ENCODE measurements around the gene VANGL2. TPM values are rescaled to one million over a fixed set of nuclear protein-coding genes. Genes with fewer than 3 reads are reported as not detected.
"Not testable (repeated sequence)": the region's sequence is repeated elsewhere in the genome, so short reads cannot be mapped to it uniquely, and the experiment has no call there.

Gene VANGL2
- total RNA-seq, 4 donors from 2014 or later, result 0.20 to 3.7 (median 2.7) TPM

GRCh38 chr1:160377585-160378206 lies 22.7 kb upstream of the VANGL2 start:
- intact Hi-C loops (cut with DNase I; ENCODE audit: low total_unique reads) (no loop called here), in situ Hi-C loops (cut with MboI; ENCODE audit: low pct_ligation_motif_present in 1 of 4, low pct_unique_long_range_greater_than_20kb in 1 of 4, low sequenced_read_pairs in 3 of 4) (no loop called here)
- TF ChIP-seq EP300 (IDR thresholded peaks at IDR 0.05; ENCODE audit: low read depth), result no peak
- Histone ChIP-seq H3K9me3 (no peaks in the 10 kb centered on the region), H3K27ac (no peak overlapping the region), H3K36me3 (no peaks in the 10 kb centered on the region), H3K27me3 (no peaks in the 10 kb centered on the region), H3K4me1 (peaks cover 0 to 8% (median 5%) of the 10 kb centered on the region in 4 donors), H3K4me3 (no peak overlapping the region)
- no peak for DNase-seq
- WGBS, 2 donors (ENCODE audit: low coverage in 1 of 2), result 67 to 68% methylated on average over 2 to 7 of the region's 7 CpGs

DNA sequence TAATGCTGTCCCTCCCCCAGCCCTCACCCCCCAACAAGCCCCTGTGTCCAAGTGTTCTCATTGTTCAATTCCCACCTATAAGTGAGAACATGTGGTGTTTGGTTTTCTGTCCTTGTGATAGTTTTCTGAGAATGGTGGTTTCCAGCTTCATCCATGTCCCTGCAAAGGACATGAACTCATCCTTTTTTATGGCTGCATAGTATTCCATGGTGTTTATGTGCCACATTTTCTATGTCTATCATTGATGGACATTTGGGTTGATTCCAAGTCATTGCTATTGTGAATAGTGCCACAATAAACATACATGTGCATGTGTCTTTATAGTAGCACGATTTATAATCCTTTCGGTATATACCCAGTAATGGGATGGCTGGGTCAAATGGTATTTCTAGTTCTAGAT lies 15.6 kb upstream of the VANGL2 start:
- H3K4me1 ChIP-seq; H3K9me3 ChIP-seq; DNase-seq; H3K4me3 ChIP-seq; H3K27me3 ChIP-seq; H3K36me3 ChIP-seq; intact Hi-C loops (cut with DNase I; ENCODE audit: low total_unique reads); in situ Hi-C loops (cut with MboI; ENCODE audit: low pct_ligation_motif_present in 1 of 4, low pct_unique_long_range_greater_than_20kb in 1 of 4, low sequenced_read_pairs in 3 of 4); H3K27ac ChIP-seq: not testable (repeated sequence)
- WGBS, 2 donors (ENCODE audit: low coverage in 1 of 2), result 93 to 100% methylated on average over 1 to 2 of the region's 2 CpGs

DNA sequence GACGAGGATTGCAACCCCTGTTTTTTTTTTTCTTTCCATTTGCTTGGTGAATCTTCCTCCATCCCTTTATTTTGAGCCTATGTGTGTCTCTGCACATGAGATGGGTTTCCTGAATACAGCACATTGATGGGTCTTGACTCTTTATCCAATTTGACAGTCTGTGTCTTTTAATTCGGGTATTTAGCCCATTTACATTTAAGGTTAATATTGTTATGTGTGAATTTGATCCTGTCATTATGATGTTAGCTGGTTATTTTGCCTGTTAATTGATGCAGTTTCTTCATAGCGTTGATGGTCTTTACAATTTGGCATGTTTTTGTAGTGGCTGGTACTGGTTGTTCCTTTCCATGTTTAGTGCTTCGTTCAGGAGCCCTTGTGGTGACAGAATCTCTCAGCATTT lies 12.0 kb upstream of the VANGL2 start:
- H3K27me3 ChIP-seq; in situ Hi-C loops (cut with MboI; ENCODE audit: low pct_ligation_motif_present in 1 of 4, low pct_unique_long_range_greater_than_20kb in 1 of 4, low sequenced_read_pairs in 3 of 4); H3K27ac ChIP-seq; H3K4me3 ChIP-seq; H3K36me3 ChIP-seq; DNase-seq; H3K4me1 ChIP-seq; intact Hi-C loops (cut with DNase I; ENCODE audit: low total_unique reads); H3K9me3 ChIP-seq: not testable (repeated sequence)
- WGBS, 2 donors (ENCODE audit: low coverage in 1 of 2), result 75 to 77% methylated on average over 4 of the region's 4 CpGs

DNA sequence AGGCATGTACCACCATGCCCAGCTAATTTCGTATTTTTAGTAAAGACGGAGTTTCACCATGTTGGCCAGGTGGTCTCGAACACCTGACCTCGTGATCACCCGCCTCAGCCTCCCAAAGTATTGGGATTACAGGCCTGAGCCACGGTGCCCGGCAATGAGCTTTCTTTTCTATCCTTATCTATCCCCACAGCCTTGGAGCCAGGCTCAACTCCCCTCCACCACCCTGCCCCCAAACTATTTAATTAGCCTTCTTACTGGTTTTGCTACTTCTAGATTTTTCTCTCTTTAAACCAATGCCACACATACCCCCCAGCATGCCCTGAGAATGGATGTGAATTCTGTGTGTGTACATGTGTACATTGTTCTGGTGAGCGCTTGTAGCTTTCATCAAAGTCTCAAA lies 5.7 kb upstream of the VANGL2 start:
- TF ChIP-seq EP300 (IDR thresholded peaks at IDR 0.05; ENCODE audit: low read depth) (no peak), POLR2AphosphoS5 (IDR thresholded peaks at IDR 0.05) (no peak), POLR2A (IDR thresholded peaks at IDR 0.05) (no peak)
- TF ChIP-seq, protein P1, sequence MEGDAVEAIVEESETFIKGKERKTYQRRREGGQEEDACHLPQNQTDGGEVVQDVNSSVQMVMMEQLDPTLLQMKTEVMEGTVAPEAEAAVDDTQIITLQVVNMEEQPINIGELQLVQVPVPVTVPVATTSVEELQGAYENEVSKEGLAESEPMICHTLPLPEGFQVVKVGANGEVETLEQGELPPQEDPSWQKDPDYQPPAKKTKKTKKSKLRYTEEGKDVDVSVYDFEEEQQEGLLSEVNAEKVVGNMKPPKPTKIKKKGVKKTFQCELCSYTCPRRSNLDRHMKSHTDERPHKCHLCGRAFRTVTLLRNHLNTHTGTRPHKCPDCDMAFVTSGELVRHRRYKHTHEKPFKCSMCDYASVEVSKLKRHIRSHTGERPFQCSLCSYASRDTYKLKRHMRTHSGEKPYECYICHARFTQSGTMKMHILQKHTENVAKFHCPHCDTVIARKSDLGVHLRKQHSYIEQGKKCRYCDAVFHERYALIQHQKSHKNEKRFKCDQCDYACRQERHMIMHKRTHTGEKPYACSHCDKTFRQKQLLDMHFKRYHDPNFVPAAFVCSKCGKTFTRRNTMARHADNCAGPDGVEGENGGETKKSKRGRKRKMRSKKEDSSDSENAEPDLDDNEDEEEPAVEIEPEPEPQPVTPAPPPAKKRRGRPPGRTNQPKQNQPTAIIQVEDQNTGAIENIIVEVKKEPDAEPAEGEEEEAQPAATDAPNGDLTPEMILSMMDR (IDR thresholded peaks at IDR 0.05), result no peak
- 88 to 100% methylated on average over 4 to 8 of the region's 8 CpGs for WGBS, 2 donors (ENCODE audit: low coverage in 1 of 2)
- no peak for DNase-seq
- intact Hi-C loops (cut with DNase I; ENCODE audit: low total_unique reads), result no loop called here
- Histone ChIP-seq H3K4me3 (no peak overlapping the region), H3K9me3 (no peaks in the 10 kb centered on the region), H3K27me3 (no peaks in the 10 kb centered on the region), H3K36me3 (no peaks in the 10 kb centered on the region), H3K27ac (no peak overlapping the region), H3K4me1 (peaks cover 0 to 2% (median 0%) of the 10 kb centered on the region in 4 donors)
- in situ Hi-C loops (cut with MboI; ENCODE audit: low pct_ligation_motif_present in 1 of 4, low pct_unique_long_range_greater_than_20kb in 1 of 4, low sequenced_read_pairs in 3 of 4), result no loop called here

- H3K4me1 ChIP-seq, result peaks cover 0 to 20% (median 8%) of the 10 kb centered on the region in 4 donors
- TF ChIP-seq POLR2AphosphoS5 (IDR thresholded peaks at IDR 0.05) (no peak), POLR2A (IDR thresholded peaks at IDR 0.05) (no peak), EP300 (IDR thresholded peaks at IDR 0.05; ENCODE audit: low read depth) (no peak)
- TF ChIP-seq, protein P1 (IDR thresholded peaks at IDR 0.05), result no peak
- H3K27me3 ChIP-seq, result peaks cover 12% of the 10 kb centered on the region
- H3K27ac ChIP-seq, result no peak overlapping the region
- no peaks in the 10 kb centered on the region for H3K36me3 ChIP-seq
- H3K4me3 ChIP-seq, result no peak overlapping the region
- in situ Hi-C loops (cut with MboI; ENCODE audit: low pct_ligation_motif_present in 1 of 4, low pct_unique_long_range_greater_than_20kb in 1 of 4, low sequenced_read_pairs in 3 of 4), result no loop called here
- DNase-seq, result no peak
- 74% methylated on average over 1 of the region's 1 CpG; no CpG with 5 or more reads in 1 of the 2 donors for WGBS, 2 donors (ENCODE audit: low coverage in 1 of 2)
- H3K9me3 ChIP-seq, result no peaks in the 10 kb centered on the region
- intact Hi-C loops (cut with DNase I; ENCODE audit: low total_unique reads), result no loop called here
Observed at GRCh38 chr1:160397651-160398050, 2.7 kb upstream of the VANGL2 start.

- no peak for DNase-seq
- intact Hi-C loops (cut with DNase I; ENCODE audit: low total_unique reads), result no loop called here
- H3K4me3 ChIP-seq, result no peak overlapping the region
- no peak overlapping the region for H3K27ac ChIP-seq
- in situ Hi-C loops (cut with MboI; ENCODE audit: low pct_ligation_motif_present in 1 of 4, low pct_unique_long_range_greater_than_20kb in 1 of 4, low sequenced_read_pairs in 3 of 4), result no loop called here
- no peaks in the 10 kb centered on the region for H3K36me3 ChIP-seq
- peaks cover 12% of the 10 kb centered on the region for H3K27me3 ChIP-seq
- peaks cover 0 to 20% (median 8%) of the 10 kb centered on the region in 4 donors for H3K4me1 ChIP-seq
- no peaks in the 10 kb centered on the region for H3K9me3 ChIP-seq
- WGBS, 2 donors (ENCODE audit: low coverage in 1 of 2), result 91% methylated on average over 4 of the region's 4 CpGs; no CpG with 5 or more reads in 1 of the 2 donors
- TF ChIP-seq, protein P1 (IDR thresholded peaks at IDR 0.05), result no peak
- TF ChIP-seq EP300 (IDR thresholded peaks at IDR 0.05; ENCODE audit: low read depth) (no peak), POLR2A (IDR thresholded peaks at IDR 0.05) (no peak), POLR2AphosphoS5 (IDR thresholded peaks at IDR 0.05) (no peak)
Observed at GRCh38 chr1:160398823-160399222, 1.5 kb upstream of the VANGL2 start.

All from transverse colon (tissue), 4 donors.